Skeletal muscle tissue (tissue), 4 donors: Measurements from ENCODE around the gene TRIO. TPM values are rescaled to one million over a fixed set of nuclear protein-coding genes. Genes with fewer than 3 reads are reported as not detected.

Source experiments
- H3K27ac ChIP-seq: one replicate; pipeline ENCODE4 v1.7.0; 2013; ENCODE audit warnings: mild to moderate bottlenecking, low read depth, low read length, inconsistent platforms
- H3K27me3 ChIP-seq, 3 donors: one replicate each; pipeline ENCODE4 v1.7.0; 2013; ENCODE audit warnings: low read length in 3 of 3; ENCODE audit not compliant: control insufficient read depth in 3 of 3, insufficient read depth in 3 of 3
- H3K36me3 ChIP-seq, 3 donors: one replicate each; pipeline ENCODE4 v1.7.0; 2013; ENCODE audit warnings: low read length in 3 of 3; ENCODE audit not compliant: control insufficient read depth in 3 of 3, insufficient read depth in 3 of 3
- H3K4me1 ChIP-seq, 3 donors: one replicate each; pipeline ENCODE4 v1.7.0; 2013; ENCODE audit warnings: low read length in 3 of 3, mild to moderate bottlenecking in 3 of 3; ENCODE audit not compliant: control insufficient read depth in 3 of 3, insufficient read depth in 3 of 3
- H3K4me3 ChIP-seq, 3 donors: one replicate each; pipeline ENCODE4 v1.7.0; 2013; ENCODE audit warnings: low read length in 3 of 3
- H3K9ac ChIP-seq, 3 donors: one replicate each; pipeline ENCODE4 v1.7.0; 2013; ENCODE audit warnings: low read length in 3 of 3, mild to moderate bottlenecking in 3 of 3, moderate library complexity in 2 of 3, low read depth in 1 of 3
- H3K9me3 ChIP-seq, 3 donors: one replicate each; pipeline ENCODE4 v1.7.0; 2013; ENCODE audit warnings: low read length in 3 of 3; ENCODE audit not compliant: control insufficient read depth in 3 of 3
- total RNA-seq: library from RNA; depleted of rRNA; stranded (reverse); fragments of >200 nt; gene quantifications from one replicate; pipeline ENCODE4 v1.2.3, GENCODE V29; 2014
- donor health status: Osteomylitis.

TRIO gene
- total RNA-seq, 1 donor from 2014 or later: 200 TPM

- no peak overlapping the region for H3K27ac ChIP-seq
- no peaks in the 10 kb centered on the region for H3K27me3 ChIP-seq
- H3K4me3 ChIP-seq: peak overlapping the region in 1 of 3 donors; percentile 41
- H3K9ac ChIP-seq: no peak overlapping the region
- no peaks in the 10 kb centered on the region for H3K36me3 ChIP-seq
- no peaks in the 10 kb centered on the region for H3K9me3 ChIP-seq
- H3K4me1 ChIP-seq: peaks cover 23 to 39% (median 25%) of the 10 kb centered on the region in 3 donors
Observed at GRCh38 chr5:14173377-14174229, 30.5 kb downstream of the TRIO start.

GRCh38 chr5:14174230-14174636, 31.1 kb downstream of the TRIO start:
- Histone ChIP-seq H3K9ac (no peak overlapping the region), H3K9me3 (no peaks in the 10 kb centered on the region), H3K4me3 (peak overlapping the region in 1 of 3 donors; percentile 41), H3K36me3 (no peaks in the 10 kb centered on the region), H3K27me3 (no peaks in the 10 kb centered on the region), H3K4me1 (peaks cover 23 to 40% (median 28%) of the 10 kb centered on the region in 3 donors), H3K27ac (no peak overlapping the region)

DNA sequence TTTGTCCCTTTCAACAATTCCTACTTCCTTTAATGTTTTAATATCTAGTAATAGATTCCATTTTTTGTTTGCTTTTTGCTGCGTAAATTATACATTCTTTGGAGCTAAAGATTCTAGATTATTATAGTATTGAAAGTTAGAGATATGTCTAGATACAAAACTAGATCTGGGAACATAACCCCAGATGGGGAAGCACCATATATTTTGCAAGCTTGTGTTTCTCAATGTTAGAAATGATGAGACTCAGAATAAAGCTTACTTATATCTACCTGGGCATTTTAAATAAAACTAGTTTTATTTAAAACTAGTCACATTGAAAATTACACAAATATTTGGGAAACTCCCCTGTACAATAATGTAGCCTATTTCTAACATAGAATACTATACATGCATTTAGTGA, 32.2 kb downstream of the TRIO start:
- no peak overlapping the region for H3K4me3 ChIP-seq
- no peak overlapping the region for H3K9ac ChIP-seq
- H3K36me3 ChIP-seq: no peaks in the 10 kb centered on the region
- H3K27me3 ChIP-seq: no peaks in the 10 kb centered on the region
- H3K4me1 ChIP-seq: peaks cover 23 to 40% (median 28%) of the 10 kb centered on the region in 3 donors
- H3K9me3 ChIP-seq: no peaks in the 10 kb centered on the region
- H3K27ac ChIP-seq: no peak overlapping the region

DNA sequence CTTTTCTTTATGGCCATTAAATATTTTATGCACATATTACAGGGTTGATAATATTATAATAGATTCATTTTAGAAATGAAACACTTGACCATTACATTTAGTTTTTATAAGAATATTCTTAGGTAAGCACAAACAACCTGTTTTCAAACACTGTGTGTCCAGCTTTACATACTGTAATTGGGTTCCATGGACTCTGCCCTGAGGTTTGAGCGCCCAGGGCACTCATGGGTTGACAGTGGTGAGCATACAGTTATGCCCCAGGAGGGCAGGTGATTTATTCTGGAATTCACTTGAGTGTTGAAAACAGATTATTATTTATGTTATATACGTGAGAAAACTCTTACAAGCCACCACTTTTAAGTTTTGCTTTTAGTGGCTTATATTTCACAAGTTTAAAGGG, 33.7 kb downstream of the TRIO start:
- Histone ChIP-seq H3K9ac (no peak overlapping the region), H3K36me3 (no peaks in the 10 kb centered on the region), H3K9me3 (no peaks in the 10 kb centered on the region), H3K27me3 (no peaks in the 10 kb centered on the region), H3K4me1 (peaks cover 16 to 42% (median 26%) of the 10 kb centered on the region in 3 donors), H3K4me3 (no peak overlapping the region), H3K27ac (no peak overlapping the region)

DNA sequence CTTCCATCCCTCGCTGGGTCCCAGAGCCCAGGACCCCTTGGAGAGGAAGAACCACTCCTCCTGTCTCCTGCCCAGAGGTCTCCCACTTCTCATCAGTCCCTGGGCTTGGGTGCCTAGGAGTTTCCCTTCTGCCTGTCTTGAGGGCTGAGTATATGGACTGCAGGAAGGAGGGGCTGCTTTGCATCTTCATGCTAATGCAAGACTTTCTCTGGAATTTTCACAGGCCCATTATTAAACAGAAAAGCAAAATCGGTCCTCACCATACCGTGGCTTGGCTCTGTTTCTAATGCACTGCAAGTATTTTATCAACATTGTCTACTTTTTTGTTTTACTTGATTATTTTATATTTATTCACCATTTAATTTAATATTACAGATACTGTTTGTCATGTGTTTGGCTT, 34.5 kb downstream of the TRIO start:
- Histone ChIP-seq H3K9ac (no peak overlapping the region), H3K4me3 (no peak overlapping the region), H3K36me3 (no peaks in the 10 kb centered on the region), H3K27ac (no peak overlapping the region), H3K27me3 (no peaks in the 10 kb centered on the region), H3K4me1 (peaks cover 13 to 34% (median 18%) of the 10 kb centered on the region in 3 donors), H3K9me3 (no peaks in the 10 kb centered on the region)

GRCh38 chr5:14178091-14178490, 34.9 kb downstream of the TRIO start:
- Histone ChIP-seq H3K4me3 (no peak overlapping the region), H3K9ac (no peak overlapping the region), H3K4me1 (peaks cover 17 to 36% (median 21%) of the 10 kb centered on the region in 3 donors), H3K9me3 (no peaks in the 10 kb centered on the region), H3K27me3 (no peaks in the 10 kb centered on the region), H3K36me3 (no peaks in the 10 kb centered on the region), H3K27ac (no peak overlapping the region)

DNA sequence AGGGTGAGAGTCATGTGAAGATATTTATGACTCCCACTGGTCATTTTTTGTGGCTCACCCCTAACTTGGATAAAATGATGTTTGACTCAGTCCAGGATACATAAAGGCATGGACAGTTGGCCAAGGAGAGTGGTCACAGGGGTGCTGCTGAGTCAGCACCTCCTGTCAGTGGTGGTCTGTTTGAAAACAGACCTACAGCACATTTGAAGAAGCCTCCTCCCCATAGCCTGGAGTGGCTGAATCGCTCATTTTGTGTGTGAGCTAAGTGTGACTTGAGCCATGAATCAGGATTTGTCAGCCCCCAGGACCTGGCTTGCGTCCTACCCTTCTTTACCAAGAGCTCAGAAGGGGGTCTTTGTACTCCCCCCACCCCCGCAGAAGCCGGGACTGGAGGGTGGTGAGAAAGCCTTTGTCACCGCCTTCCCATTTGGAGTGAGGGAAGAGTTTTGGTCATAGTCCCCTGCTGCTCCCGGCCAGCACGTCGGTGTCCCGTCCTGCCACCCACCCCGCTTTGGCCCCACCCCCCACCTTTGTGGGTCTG, 35.6 kb downstream of the TRIO start:
- Histone ChIP-seq H3K27me3 (no peaks in the 10 kb centered on the region), H3K4me3 (no peak overlapping the region), H3K36me3 (no peaks in the 10 kb centered on the region), H3K9ac (no peak overlapping the region), H3K9me3 (no peaks in the 10 kb centered on the region), H3K27ac (no peak overlapping the region), H3K4me1 (peaks cover 20 to 35% (median 25%) of the 10 kb centered on the region in 3 donors)

DNA sequence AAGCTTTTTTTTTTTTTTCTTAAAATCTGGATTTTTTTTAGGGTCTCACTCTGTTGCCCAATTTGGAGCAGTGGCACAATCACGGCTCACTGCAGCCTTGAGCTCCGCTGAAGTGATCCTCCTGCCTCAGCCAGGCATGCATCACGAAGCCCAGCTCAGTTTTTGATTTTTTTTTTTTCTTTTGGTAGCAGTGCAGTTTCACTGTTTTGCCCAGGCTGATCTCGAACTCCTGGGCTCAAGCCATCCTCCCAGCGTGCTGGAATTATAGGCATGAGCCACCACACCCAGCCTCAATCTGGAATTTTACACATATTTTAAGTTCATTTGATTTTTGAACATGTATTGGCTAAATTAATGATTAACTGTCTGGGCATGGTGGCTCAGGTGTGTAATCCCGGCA, 36.3 kb downstream of the TRIO start:
- no peak overlapping the region for H3K4me3 ChIP-seq
- H3K4me1 ChIP-seq: peaks cover 20 to 36% (median 26%) of the 10 kb centered on the region in 3 donors
- H3K36me3 ChIP-seq: no peaks in the 10 kb centered on the region
- no peaks in the 10 kb centered on the region for H3K27me3 ChIP-seq
- no peaks in the 10 kb centered on the region for H3K9me3 ChIP-seq
- H3K27ac ChIP-seq: no peak overlapping the region
- no peak overlapping the region for H3K9ac ChIP-seq

DNA sequence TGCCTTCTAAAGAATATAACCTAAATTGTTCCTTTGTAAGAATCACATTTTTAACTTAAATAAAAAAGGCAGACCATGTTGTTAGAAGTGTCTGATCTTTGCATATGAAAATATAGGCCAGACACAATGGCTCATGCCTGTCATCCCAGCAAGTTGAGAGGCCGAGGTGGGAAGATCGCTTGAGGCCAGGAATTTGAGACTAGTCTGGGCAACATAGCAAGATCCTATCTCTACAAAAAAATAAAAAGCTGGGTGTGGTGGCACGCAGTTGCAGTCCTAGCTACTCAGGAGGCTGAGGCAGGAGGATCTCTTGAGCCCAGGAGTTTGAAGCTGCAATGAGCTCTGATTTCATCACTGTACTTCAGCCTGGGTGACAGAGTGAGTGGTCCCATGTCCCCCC, 37.3 kb downstream of the TRIO start:
- peaks cover 29 to 44% (median 35%) of the 10 kb centered on the region in 3 donors for H3K4me1 ChIP-seq

GRCh38 chr5:14181299-14181968, 38.3 kb downstream of the TRIO start:
- no peak overlapping the region for H3K27ac ChIP-seq
- peaks cover 38 to 54% (median 43%) of the 10 kb centered on the region in 3 donors for H3K4me1 ChIP-seq
- no peaks in the 10 kb centered on the region for H3K27me3 ChIP-seq
- H3K9me3 ChIP-seq: no peaks in the 10 kb centered on the region
- H3K36me3 ChIP-seq: no peaks in the 10 kb centered on the region
- no peak overlapping the region for H3K4me3 ChIP-seq
- H3K9ac ChIP-seq: no peak overlapping the region

More for the DNA sequence above, 37.3 kb downstream of the TRIO start:
- no peaks in the 10 kb centered on the region for H3K9me3 ChIP-seq
- no peaks in the 10 kb centered on the region for H3K27me3 ChIP-seq
- no peaks in the 10 kb centered on the region for H3K36me3 ChIP-seq
- H3K27ac ChIP-seq: no peak overlapping the region
- H3K9ac ChIP-seq: no peak overlapping the region
- H3K4me3 ChIP-seq: no peak overlapping the region
